ENCODE results near the gene FBXO3.

GRCh38 chr11:33742249-33742851 is 32.0 kb downstream of the FBXO3 start:
- no peak for TF ChIP-seq POLR2AphosphoS5 (IDR thresholded peaks at IDR 0.05; ENCODE audit: low read depth, low read length)
- TF ChIP-seq POLR2A (IDR thresholded peaks at IDR 0.05; ENCODE audit: low read depth, low read length): no peak

All from GM12891 (cell line).